Stimulated activated CD4-positive, alpha-beta T cell treated with anti-CD3 and anti-CD28 coated beads, Interleukin-4, amount 100 ng/mL, for 1 hour (primary cell): ENCODE data around the gene PUS7L.
"Not testable (repeated sequence)": the region's sequence is repeated elsewhere in the genome, so short reads cannot be mapped to it uniquely, and the experiment has no call there.

ENCODE experiments used
- DNase-seq: peaks from one replicate; pipeline ENCODE4 v3.0.0-alpha.2; 2020

PUS7L gene

GRCh38 chr12:43758728-43759563 lies at the start of gene PUS7L, which contains the start of gene IRAK4:
Gene PUS7L, minus strand, starts transcription at chr12:43758790. Its CDS starts 3,545 bp downstream, at chr12:43755245.
Gene IRAK4, plus strand, starts transcription at chr12:43758951. Its CDS starts 9,161 bp downstream, at chr12:43768112.
- DNase-seq, result peak; percentile 93

GRCh38 chr12:43807386-43807785 lies 48.8 kb upstream of the PUS7L start:
- no peak for DNase-seq

GRCh38 chr12:43806737-43807072 lies 48.1 kb upstream of the PUS7L start:
- DNase-seq, result no peak

GRCh38 chr12:43805860-43806736 lies 47.5 kb upstream of the PUS7L start, which contains the start of gene TWF1:
Gene TWF1, minus strand, starts transcription at chr12:43806317. Its CDS starts 72 bp downstream, at chr12:43806245.
- peak; percentile 89 for DNase-seq

GRCh38 chr12:43805149-43805859 lies 46.7 kb upstream of the PUS7L start:
- no peak for DNase-seq

GRCh38 chr12:43797561-43798217 lies 39.1 kb upstream of the PUS7L start:
- no peak for DNase-seq

- no peak for DNase-seq
Measured at GRCh38 chr12:43795716-43796280, 37.2 kb upstream of the PUS7L start.

GRCh38 chr12:43789941-43790340 lies 31.4 kb upstream of the PUS7L start:
- no peak for DNase-seq

GRCh38 chr12:43786899-43787693 lies 28.5 kb upstream of the PUS7L start:
- no peak for DNase-seq

GRCh38 chr12:43776498-43776897 lies 17.9 kb upstream of the PUS7L start:
- no peak for DNase-seq

- no peak for DNase-seq
Measured at GRCh38 chr12:43766291-43766690, 7.7 kb upstream of the PUS7L start.

- no peak for DNase-seq
Measured at GRCh38 chr12:43764528-43764927, 5.9 kb upstream of the PUS7L start.

GRCh38 chr12:43763769-43764168 lies 5.2 kb upstream of the PUS7L start:
- DNase-seq, result no peak

- no peak for DNase-seq
Measured at GRCh38 chr12:43762596-43762995, 4.0 kb upstream of the PUS7L start.

- no peak for DNase-seq
Measured at GRCh38 chr12:43761500-43761899, 2.9 kb upstream of the PUS7L start.

- DNase-seq, result no peak
Measured at GRCh38 chr12:43760396-43760795, 1.8 kb upstream of the PUS7L start.

- DNase-seq, result no peak
Measured at GRCh38 chr12:43758247-43758727, 303 bp downstream of the PUS7L start.

GRCh38 chr12:43754015-43754414 lies 4.6 kb downstream of the PUS7L start:
- DNase-seq, result no peak

GRCh38 chr12:43751360-43751759 lies 7.2 kb downstream of the PUS7L start:
- DNase-seq, result not testable (repeated sequence)

GRCh38 chr12:43750814-43751213 lies 7.8 kb downstream of the PUS7L start:
- no peak for DNase-seq

GRCh38 chr12:43749016-43749415 lies 9.6 kb downstream of the PUS7L start:
- DNase-seq, result no peak
